Vagina (tissue), 2 donors: ENCODE data around the gene SLCO2A1.

ENCODE experiments used
- CTCF ChIP-seq, 3 experiments: fragments of 450-650 bp in 2 of 3; fragments of 200-600 bp in 1 of 3; sonication (generic) in 1 of 3; IDR thresholded peaks; one replicate each; pipeline ENCODE4 v1.5.1; 2017 to 2019; ENCODE audit warnings: antibody characterized with exemption in 3 of 3, mild to moderate bottlenecking in 2 of 3, moderate library complexity in 2 of 3
- POLR2A ChIP-seq, 2 donors: fragments of 450-650 bp; IDR thresholded peaks; one replicate each; pipeline ENCODE4 v1.6.1; 2017; ENCODE audit warnings: antibody characterized with exemption in 2 of 2, mild to moderate bottlenecking in 2 of 2, moderate library complexity in 2 of 2
- POLR2AphosphoS5 ChIP-seq, 2 donors: sonication (generic); formaldehyde crosslinking; IDR thresholded peaks; one replicate each; pipeline ENCODE4 v1.9.0; 2017; ENCODE audit warnings: antibody characterized with exemption in 2 of 2, mild to moderate bottlenecking in 2 of 2, low read depth in 1 of 2; ENCODE audit not compliant: insufficient read depth in 1 of 2

DNA sequence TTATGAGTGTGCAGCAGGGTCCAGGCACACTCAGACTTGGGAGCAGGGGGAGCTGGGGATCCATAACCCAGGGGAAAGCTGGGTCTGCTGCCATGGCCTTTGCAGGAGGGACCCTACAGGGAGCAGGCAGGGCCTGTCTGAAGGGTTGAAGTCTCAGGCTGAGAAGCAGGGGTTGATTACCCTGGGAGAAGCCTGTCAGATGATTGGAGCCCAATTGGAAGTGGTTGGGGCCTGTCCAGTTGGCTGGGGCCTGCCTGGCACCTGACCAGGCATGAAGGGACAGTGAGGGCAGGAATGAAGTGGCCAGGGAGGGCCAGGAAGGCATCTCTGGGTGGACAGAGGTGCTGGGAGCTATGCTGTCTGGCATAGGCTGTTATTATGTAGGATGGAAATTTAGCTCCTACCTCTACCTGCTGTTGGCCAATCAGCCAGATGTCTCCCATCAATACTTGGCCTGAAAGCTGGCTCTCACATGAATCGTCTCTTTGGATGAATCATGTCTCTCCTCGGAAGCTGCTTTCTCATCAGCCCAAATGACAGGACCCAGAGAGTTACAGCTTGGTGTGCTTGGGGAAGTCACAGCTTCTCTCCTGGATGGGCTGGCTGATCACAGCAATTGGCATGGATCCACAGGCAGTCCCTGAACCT lies 27.4 kb upstream of the SLCO2A1 start:
- TF ChIP-seq CTCF (IDR thresholded peaks at IDR 0.05) = no peak
- no peak for TF ChIP-seq POLR2A (IDR thresholded peaks at IDR 0.05)
- TF ChIP-seq POLR2AphosphoS5 (IDR thresholded peaks at IDR 0.05; ENCODE audit: insufficient read depth in 1 of 2, low read depth in 1 of 2) = no peak
